ENCODE measurements around the gene HNRNPUL1.

The HNRNPUL1 gene

DNA sequence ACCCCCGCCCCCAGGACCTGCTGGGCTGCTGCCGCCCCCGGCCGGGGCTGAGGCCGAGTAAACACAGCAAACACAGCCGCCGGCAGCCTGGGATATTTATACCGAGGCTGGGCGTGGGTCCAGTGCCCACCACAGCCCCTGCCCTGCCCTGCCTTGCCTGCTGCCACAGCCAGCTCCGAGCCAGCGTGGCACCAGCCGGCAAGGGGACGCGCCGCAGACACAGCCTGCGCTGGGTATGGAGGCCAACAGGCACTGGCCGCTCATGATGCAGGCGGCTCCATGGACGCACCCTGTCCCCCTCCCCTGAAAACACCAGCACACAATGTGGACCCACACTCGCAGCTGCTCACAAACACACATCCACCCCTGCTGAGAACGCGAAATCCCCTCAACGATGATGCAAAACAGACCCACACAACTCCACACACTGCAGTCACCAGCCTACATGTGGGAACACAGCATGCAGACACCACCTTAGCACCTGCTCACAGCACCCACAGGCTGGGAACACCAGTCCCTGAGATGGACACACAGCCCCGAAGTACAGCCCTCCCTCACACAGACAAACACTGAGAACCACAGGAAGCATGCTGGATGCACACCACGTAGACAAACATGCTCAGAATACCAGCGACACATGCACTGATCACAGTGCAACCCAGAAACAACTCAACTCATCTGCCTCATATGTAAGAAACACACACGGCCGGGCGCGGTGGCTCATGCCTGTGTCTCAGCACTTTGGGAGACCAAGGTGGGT, 62.0 kb downstream of the HNRNPUL1 start:
- TF ChIP-seq, protein P1, sequence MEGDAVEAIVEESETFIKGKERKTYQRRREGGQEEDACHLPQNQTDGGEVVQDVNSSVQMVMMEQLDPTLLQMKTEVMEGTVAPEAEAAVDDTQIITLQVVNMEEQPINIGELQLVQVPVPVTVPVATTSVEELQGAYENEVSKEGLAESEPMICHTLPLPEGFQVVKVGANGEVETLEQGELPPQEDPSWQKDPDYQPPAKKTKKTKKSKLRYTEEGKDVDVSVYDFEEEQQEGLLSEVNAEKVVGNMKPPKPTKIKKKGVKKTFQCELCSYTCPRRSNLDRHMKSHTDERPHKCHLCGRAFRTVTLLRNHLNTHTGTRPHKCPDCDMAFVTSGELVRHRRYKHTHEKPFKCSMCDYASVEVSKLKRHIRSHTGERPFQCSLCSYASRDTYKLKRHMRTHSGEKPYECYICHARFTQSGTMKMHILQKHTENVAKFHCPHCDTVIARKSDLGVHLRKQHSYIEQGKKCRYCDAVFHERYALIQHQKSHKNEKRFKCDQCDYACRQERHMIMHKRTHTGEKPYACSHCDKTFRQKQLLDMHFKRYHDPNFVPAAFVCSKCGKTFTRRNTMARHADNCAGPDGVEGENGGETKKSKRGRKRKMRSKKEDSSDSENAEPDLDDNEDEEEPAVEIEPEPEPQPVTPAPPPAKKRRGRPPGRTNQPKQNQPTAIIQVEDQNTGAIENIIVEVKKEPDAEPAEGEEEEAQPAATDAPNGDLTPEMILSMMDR (IDR thresholded peaks at IDR 0.05): no peak
- no peak for TF ChIP-seq ZFX (IDR thresholded peaks at IDR 0.05; ENCODE audit: borderline replicate concordance)
- H3K27ac ChIP-seq: no peak overlapping the region

DNA sequence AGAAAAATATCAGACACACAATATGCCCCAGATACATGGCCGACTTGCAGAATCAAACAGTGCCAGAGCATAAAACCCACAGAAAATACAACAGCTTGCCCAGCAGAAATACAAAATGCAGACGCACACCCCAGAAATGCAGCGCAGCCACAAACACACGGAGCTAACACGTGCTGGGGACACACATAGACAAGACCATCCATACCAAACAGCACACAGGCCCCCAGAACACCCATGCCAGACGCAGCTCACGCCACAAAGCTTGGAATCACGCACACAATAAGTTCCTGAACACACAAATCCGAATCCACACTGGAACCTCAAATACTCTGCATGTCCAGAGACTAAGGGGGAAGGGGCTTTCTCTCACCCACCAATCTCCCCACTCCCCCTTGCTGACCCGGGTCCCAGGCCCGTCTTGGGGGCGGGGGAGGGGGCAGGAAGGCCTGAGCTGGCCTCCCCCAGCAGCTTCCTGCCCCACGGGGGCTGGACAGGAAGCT, 63.0 kb downstream of the HNRNPUL1 start:
- no peak for TF ChIP-seq ZFX (IDR thresholded peaks at IDR 0.05; ENCODE audit: borderline replicate concordance)
- TF ChIP-seq, protein P1 (IDR thresholded peaks at IDR 0.05): no peak
- H3K27ac ChIP-seq: 0 out of 2 replicates have a peak overlapping the region, but pooled peaks have one; percentile 37

DNA sequence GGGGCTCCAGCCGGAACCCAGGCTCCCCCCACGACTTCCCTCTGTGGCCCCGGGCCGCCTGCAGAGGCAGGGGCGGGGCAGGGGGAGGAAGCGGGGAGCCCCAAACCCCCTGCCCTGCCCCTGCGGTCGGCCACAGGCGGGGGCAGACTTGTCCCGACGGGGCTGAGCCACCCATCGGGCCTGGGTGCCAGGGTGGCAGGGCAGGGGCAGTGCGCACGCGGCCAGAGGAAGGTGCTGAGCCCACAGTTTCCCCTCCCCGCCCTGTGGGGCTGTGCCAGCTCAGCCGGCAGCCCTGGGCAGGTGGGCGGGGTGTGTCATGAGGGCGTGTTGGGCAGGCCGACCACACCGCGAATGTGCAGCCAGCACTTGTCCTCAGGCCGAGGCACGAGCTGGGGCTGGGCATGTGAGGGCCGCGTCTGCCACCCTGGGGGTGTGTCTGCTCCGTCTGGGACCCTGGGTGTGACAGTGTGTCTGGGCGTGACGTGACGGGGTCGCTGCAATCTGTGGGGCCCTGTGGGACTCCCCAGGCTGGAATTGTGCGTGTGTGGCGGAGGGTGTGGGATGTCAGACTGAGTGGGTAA, 63.5 kb downstream of the HNRNPUL1 start:
- 0 out of 2 replicates have a peak overlapping the region, but pooled peaks have one; percentile 37 for H3K27ac ChIP-seq
- TF ChIP-seq, protein P1 (IDR thresholded peaks at IDR 0.05): no peak
- TF ChIP-seq ZFX (IDR thresholded peaks at IDR 0.05; ENCODE audit: borderline replicate concordance): no peak

DNA sequence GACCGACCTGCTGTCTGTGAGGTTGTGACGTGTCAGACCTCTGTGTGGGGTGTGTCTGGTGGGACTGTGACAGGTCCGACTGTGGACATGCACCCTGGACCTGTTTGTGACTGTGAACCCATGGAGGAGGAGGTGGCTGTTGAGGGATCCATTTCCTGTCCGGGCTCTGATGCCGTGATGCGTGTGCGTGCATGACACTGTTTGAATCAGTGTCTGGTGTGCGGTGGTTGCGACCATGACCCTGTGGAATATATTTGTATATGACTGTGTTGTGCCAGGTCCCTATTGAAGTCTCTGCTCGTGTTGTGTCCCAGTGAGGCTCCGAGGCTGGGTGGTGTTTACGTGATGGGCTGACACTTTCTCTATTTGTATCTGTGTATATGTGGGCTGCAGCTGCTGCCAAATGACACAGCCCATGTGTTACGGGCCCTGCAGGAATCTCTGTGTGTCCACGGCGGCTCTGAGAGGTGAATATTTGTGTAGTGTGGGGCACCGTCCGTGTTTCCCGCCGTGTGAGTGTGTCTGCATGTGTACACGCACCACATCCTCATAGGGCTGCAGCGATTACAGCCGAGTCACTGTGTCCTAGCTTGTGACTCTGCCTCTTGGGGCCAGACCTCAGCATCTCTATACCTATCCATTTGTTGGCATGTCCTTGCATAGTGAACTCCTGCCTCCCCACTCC, 64.1 kb downstream of the HNRNPUL1 start:
- peak overlapping the region; percentile 37; the same call in 1 of the 2 replicates for H3K27ac ChIP-seq
- no peak for TF ChIP-seq ZFX (IDR thresholded peaks at IDR 0.05; ENCODE audit: borderline replicate concordance)
- TF ChIP-seq, protein P1 (IDR thresholded peaks at IDR 0.05): no peak

DNA sequence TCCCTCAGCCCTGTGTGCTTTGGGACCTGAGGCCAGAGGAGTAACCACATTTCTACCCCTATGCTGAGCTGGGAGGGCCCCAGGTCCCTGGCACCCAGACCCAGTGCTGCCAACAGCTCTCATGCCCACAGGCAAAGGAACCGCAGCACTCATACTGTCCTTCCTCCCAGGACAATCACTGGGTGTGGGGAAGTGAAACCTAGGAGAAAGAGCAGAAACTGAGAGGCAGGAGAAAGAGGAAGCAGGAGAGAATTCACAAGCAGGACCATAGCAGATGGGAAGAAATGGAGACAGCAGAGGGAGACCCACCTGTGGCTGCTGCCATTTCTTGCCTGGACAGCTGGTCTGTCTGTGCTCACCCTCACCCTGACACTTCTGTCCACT, 64.7 kb downstream of the HNRNPUL1 start:
- peak overlapping the region; percentile 37; the same call in 1 of the 2 replicates for H3K27ac ChIP-seq
- TF ChIP-seq ZFX (IDR thresholded peaks at IDR 0.05; ENCODE audit: borderline replicate concordance): no peak
- TF ChIP-seq, protein P1 (IDR thresholded peaks at IDR 0.05): no peak

DNA sequence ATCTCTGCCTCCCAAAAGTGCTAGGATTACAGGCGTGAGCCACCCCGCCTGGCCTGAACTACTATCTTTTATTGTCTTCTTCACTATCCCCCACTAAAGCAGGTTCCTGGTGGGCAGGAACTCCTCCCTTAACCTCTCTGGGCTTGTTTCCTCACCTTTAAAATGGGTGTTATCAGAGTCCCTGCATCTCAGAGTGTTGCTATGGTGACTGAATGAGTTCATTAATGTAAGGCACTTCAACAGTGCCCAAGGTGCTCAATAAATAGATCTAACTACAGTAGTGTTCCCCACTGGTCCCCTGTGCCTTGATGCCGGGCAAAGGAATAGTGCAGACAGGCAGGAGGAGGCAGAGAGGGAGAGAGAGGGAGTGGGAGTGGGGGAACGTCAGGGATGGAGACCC, 66.3 kb downstream of the HNRNPUL1 start:
- TF ChIP-seq ZFX (IDR thresholded peaks at IDR 0.05; ENCODE audit: borderline replicate concordance): no peak
- TF ChIP-seq, protein P1 (IDR thresholded peaks at IDR 0.05): no peak
- H3K27ac ChIP-seq: no peak overlapping the region
